ENCODE results near the gene RASSF7.
A peak's percentile ranks its signal among the peaks of the same experiment; 100 is the strongest.
"Not testable (repeated sequence)": the region's sequence is repeated elsewhere in the genome, so short reads cannot be mapped to it uniquely, and the experiment has no call there.

Gene RASSF7

GRCh38 chr11:560305-561147 is at the start of gene RASSF7, which contains the start of gene LMNTD2:
TSS of gene RASSF7 (plus strand) at chr11:560970. CDS start at chr11:561769, 799 bp downstream.
TSS of gene LMNTD2 (minus strand) at chr11:560738. CDS start at chr11:560716, 22 bp downstream.
- Histone ChIP-seq H3K36me3 (ENCODE audit: insufficient read depth, low read depth, low read length) (peaks cover 7% of the 10 kb centered on the region; the same call in 1 of the 2 replicates), H3K9ac (ENCODE audit: low read depth, low read length) (peak within 1 kb of the TSS; percentile 68), H3K4me3 (ENCODE audit: low read length) (peak within 1 kb of the TSS; percentile 77), H3K27me3 (ENCODE audit: insufficient read depth, low read length) (peaks cover 45% of the 10 kb centered on the region), H3K4me1 (ENCODE audit: insufficient read depth, low read length) (peaks cover 4% of the 10 kb centered on the region; the same call in 1 of the 2 replicates), H3K9me3 (ENCODE audit: insufficient read depth, low read depth, low read length) (no peaks in the 10 kb centered on the region), H3K27ac (ENCODE audit: low read length) (no peak within 1 kb of the TSS)

- Histone ChIP-seq H3K9me3 (ENCODE audit: insufficient read depth, low read depth, low read length) (peaks cover 10% of the 10 kb centered on the region), H3K4me1 (ENCODE audit: insufficient read depth, low read length) (no peaks in the 10 kb centered on the region), H3K36me3 (ENCODE audit: insufficient read depth, low read depth, low read length) (peaks cover 10% of the 10 kb centered on the region; the same call in 1 of the 2 replicates), H3K4me3 (ENCODE audit: low read length) (no peak overlapping the region), H3K9ac (ENCODE audit: low read depth, low read length) (no peak overlapping the region), H3K27me3 (ENCODE audit: insufficient read depth, low read length) (no peaks in the 10 kb centered on the region), H3K27ac (ENCODE audit: low read length) (no peak overlapping the region)
These were observed 47.8 kb upstream of the RASSF7 start for GRCh38 chr11:512761-513595.

- no peak overlapping the region for H3K4me3 ChIP-seq (ENCODE audit: low read length)
- no peak overlapping the region for H3K9ac ChIP-seq (ENCODE audit: low read depth, low read length)
- H3K9me3 ChIP-seq (ENCODE audit: insufficient read depth, low read depth, low read length) = peaks cover 13% of the 10 kb centered on the region
- H3K27me3 ChIP-seq (ENCODE audit: insufficient read depth, low read length) = no peaks in the 10 kb centered on the region
- H3K27ac ChIP-seq (ENCODE audit: low read length) = no peak overlapping the region
- no peaks in the 10 kb centered on the region for H3K4me1 ChIP-seq (ENCODE audit: insufficient read depth, low read length)
- H3K36me3 ChIP-seq (ENCODE audit: insufficient read depth, low read depth, low read length) = peaks cover 6% of the 10 kb centered on the region; the same call in 1 of the 2 replicates
These were observed 46.2 kb upstream of the RASSF7 start for GRCh38 chr11:514606-515005.

- Histone ChIP-seq H3K27ac (ENCODE audit: low read length) (no peak overlapping the region), H3K9me3 (ENCODE audit: insufficient read depth, low read depth, low read length) (peaks cover 13% of the 10 kb centered on the region), H3K4me3 (ENCODE audit: low read length) (no peak overlapping the region), H3K27me3 (ENCODE audit: insufficient read depth, low read length) (no peaks in the 10 kb centered on the region), H3K9ac (ENCODE audit: low read depth, low read length) (no peak overlapping the region), H3K36me3 (ENCODE audit: insufficient read depth, low read depth, low read length) (peaks cover under 1% of the 10 kb centered on the region; the same call in 1 of the 2 replicates), H3K4me1 (ENCODE audit: insufficient read depth, low read length) (no peaks in the 10 kb centered on the region)
These were observed 45.6 kb upstream of the RASSF7 start for GRCh38 chr11:515131-515530.

- Histone ChIP-seq H3K27ac (ENCODE audit: low read length) (no peak overlapping the region), H3K36me3 (ENCODE audit: insufficient read depth, low read depth, low read length) (no peaks in the 10 kb centered on the region; the same call in 1 of the 2 replicates), H3K9ac (ENCODE audit: low read depth, low read length) (no peak overlapping the region), H3K4me3 (ENCODE audit: low read length) (no peak overlapping the region), H3K9me3 (ENCODE audit: insufficient read depth, low read depth, low read length) (peaks cover 13% of the 10 kb centered on the region), H3K4me1 (ENCODE audit: insufficient read depth, low read length) (no peaks in the 10 kb centered on the region), H3K27me3 (ENCODE audit: insufficient read depth, low read length) (no peaks in the 10 kb centered on the region)
These were observed 44.4 kb upstream of the RASSF7 start for GRCh38 chr11:516400-516799.

GRCh38 chr11:516918-517685 is 43.7 kb upstream of the RASSF7 start:
- peaks cover 13% of the 10 kb centered on the region for H3K9me3 ChIP-seq (ENCODE audit: insufficient read depth, low read depth, low read length)
- not testable (repeated sequence) for H3K9ac ChIP-seq (ENCODE audit: low read depth, low read length)

GRCh38 chr11:518463-519202 is 42.1 kb upstream of the RASSF7 start:
- H3K27me3 ChIP-seq (ENCODE audit: insufficient read depth, low read length) = no peaks in the 10 kb centered on the region
- H3K27ac ChIP-seq (ENCODE audit: low read length) = no peak overlapping the region
- H3K4me3 ChIP-seq (ENCODE audit: low read length) = no peak overlapping the region
- H3K36me3 ChIP-seq (ENCODE audit: insufficient read depth, low read depth, low read length) = no peaks in the 10 kb centered on the region; the same call in 1 of the 2 replicates
- H3K4me1 ChIP-seq (ENCODE audit: insufficient read depth, low read length) = no peaks in the 10 kb centered on the region
- H3K9me3 ChIP-seq (ENCODE audit: insufficient read depth, low read depth, low read length) = peaks cover 13% of the 10 kb centered on the region
- no peak overlapping the region for H3K9ac ChIP-seq (ENCODE audit: low read depth, low read length)

More at GRCh38 chr11:516918-517685, 43.7 kb upstream of the RASSF7 start:
- not testable (repeated sequence) for H3K36me3 ChIP-seq (ENCODE audit: insufficient read depth, low read depth, low read length); H3K4me3 ChIP-seq (ENCODE audit: low read length); H3K27ac ChIP-seq (ENCODE audit: low read length); H3K27me3 ChIP-seq (ENCODE audit: insufficient read depth, low read length); H3K4me1 ChIP-seq (ENCODE audit: insufficient read depth, low read length)

GRCh38 chr11:520428-521176 is 40.2 kb upstream of the RASSF7 start:
- Histone ChIP-seq H3K4me1 (ENCODE audit: insufficient read depth, low read length) (no peaks in the 10 kb centered on the region), H3K4me3 (ENCODE audit: low read length) (no peak overlapping the region), H3K27me3 (ENCODE audit: insufficient read depth, low read length) (no peaks in the 10 kb centered on the region), H3K27ac (ENCODE audit: low read length) (no peak overlapping the region), H3K9ac (ENCODE audit: low read depth, low read length) (no peak overlapping the region), H3K9me3 (ENCODE audit: insufficient read depth, low read depth, low read length) (peaks cover 13% of the 10 kb centered on the region), H3K36me3 (ENCODE audit: insufficient read depth, low read depth, low read length) (no peaks in the 10 kb centered on the region)

- no peak overlapping the region for H3K27ac ChIP-seq (ENCODE audit: low read length)
- H3K9ac ChIP-seq (ENCODE audit: low read depth, low read length) = no peak overlapping the region
- H3K9me3 ChIP-seq (ENCODE audit: insufficient read depth, low read depth, low read length) = peaks cover 8% of the 10 kb centered on the region
- no peaks in the 10 kb centered on the region for H3K4me1 ChIP-seq (ENCODE audit: insufficient read depth, low read length)
- H3K4me3 ChIP-seq (ENCODE audit: low read length) = no peak overlapping the region
- no peaks in the 10 kb centered on the region for H3K36me3 ChIP-seq (ENCODE audit: insufficient read depth, low read depth, low read length)
- H3K27me3 ChIP-seq (ENCODE audit: insufficient read depth, low read length) = no peaks in the 10 kb centered on the region
These were observed 39.5 kb upstream of the RASSF7 start for GRCh38 chr11:521177-521688.

- H3K36me3 ChIP-seq (ENCODE audit: insufficient read depth, low read depth, low read length) = no peaks in the 10 kb centered on the region
- no peaks in the 10 kb centered on the region for H3K27me3 ChIP-seq (ENCODE audit: insufficient read depth, low read length)
- H3K9ac ChIP-seq (ENCODE audit: low read depth, low read length) = no peak overlapping the region
- H3K9me3 ChIP-seq (ENCODE audit: insufficient read depth, low read depth, low read length) = no peaks in the 10 kb centered on the region
- no peaks in the 10 kb centered on the region for H3K4me1 ChIP-seq (ENCODE audit: insufficient read depth, low read length)
- no peak overlapping the region for H3K27ac ChIP-seq (ENCODE audit: low read length)
- H3K4me3 ChIP-seq (ENCODE audit: low read length) = no peak overlapping the region
These were observed 34.6 kb upstream of the RASSF7 start for GRCh38 chr11:526192-526591.
